Neural progenitor cell (in vitro differentiated cells): Measurements from ENCODE around the gene SNX13. TPM values are rescaled to one million over a fixed set of nuclear protein-coding genes. Genes with fewer than 3 reads are reported as not detected.

ENCODE experiments used
- DNase-seq: peaks from one replicate; pipeline ENCODE4 v3.0.0-alpha.2; 2016; ENCODE audit warnings: low spot score
- H2AFZ ChIP-seq: fragments of 200-600 bp; sonication (generic); replicated peaks from 2 replicates; pipeline ENCODE4 v1.6.1; 2016; ENCODE audit warnings: antibody characterized with exemption
- H3F3A ChIP-seq: fragments of 200-600 bp; sonication (generic); 2 replicates; pipeline ENCODE4 v1.6.1; 2016; ENCODE audit warnings: antibody characterized with exemption, low read depth
- H3K27ac ChIP-seq: fragments of 200-600 bp; sonication (generic); 2 replicates; pipeline ENCODE4 v1.5.1; 2016; ENCODE audit warnings: mild to moderate bottlenecking
- H3K27me3 ChIP-seq: fragments of 200-600 bp; sonication (generic); 2 replicates; pipeline ENCODE4 v1.6.1; 2016; ENCODE audit warnings: mild to moderate bottlenecking, moderate library complexity
- H3K36me3 ChIP-seq: fragments of 200-600 bp; sonication (generic); 2 replicates; pipeline ENCODE4 v1.5.1; 2016
- H3K4me1 ChIP-seq: fragments of 200-600 bp; sonication (generic); 2 replicates; pipeline ENCODE4 v1.6.1; 2016; ENCODE audit warnings: mixed run types
- H3K4me2 ChIP-seq: fragments of 200-600 bp; sonication (generic); 2 replicates; pipeline ENCODE4 v1.6.1; 2016
- H3K4me3 ChIP-seq: fragments of 200-600 bp; sonication (generic); 2 replicates; pipeline ENCODE4 v1.5.1; 2016
- H3K79me2 ChIP-seq: fragments of 200-600 bp; sonication (generic); 2 replicates; pipeline ENCODE4 v1.6.1; 2016; ENCODE audit warnings: low read depth
- H3K9ac ChIP-seq: fragments of 200-600 bp; sonication (generic); 2 replicates; pipeline ENCODE4 v1.6.1; 2016
- H3K9me3 ChIP-seq: fragments of 200-600 bp; sonication (generic); 2 replicates; pipeline ENCODE4 v1.5.1; 2016; ENCODE audit warnings: low read depth
- H4K20me1 ChIP-seq: fragments of 200-600 bp; sonication (generic); 2 replicates; pipeline ENCODE4 v1.6.1; 2016; ENCODE audit warnings: low read depth
- H3K27ac Mint-ChIP-seq: 3 replicates; pipeline ENCODE4 v1.8.0; 2021; ENCODE audit warnings: mixed read lengths
- H3K27me3 Mint-ChIP-seq: 2 replicates; pipeline ENCODE4 v1.8.0; 2022; ENCODE audit warnings: low read depth, mild to moderate bottlenecking, inconsistent platforms, moderate library complexity, mixed read lengths; ENCODE audit not compliant: insufficient read depth
- H3K36me3 Mint-ChIP-seq: 3 replicates; pipeline ENCODE4 v1.8.0; 2021; ENCODE audit warnings: mixed read lengths
- H3K4me1 Mint-ChIP-seq: 3 replicates; pipeline ENCODE4 v1.8.0; 2021; ENCODE audit warnings: mixed read lengths
- H3K4me3 Mint-ChIP-seq: 3 replicates; pipeline ENCODE4 v1.8.0; 2021; ENCODE audit warnings: mild to moderate bottlenecking, moderate library complexity, mixed read lengths
- H3K9me3 Mint-ChIP-seq: 3 replicates; pipeline ENCODE4 v1.8.0; 2020; ENCODE audit warnings: mixed read lengths
- CTCF ChIP-seq: fragments of 200-600 bp; sonication (generic); IDR thresholded peaks from 2 replicates; pipeline ENCODE4 v1.5.1; 2017; ENCODE audit warnings: antibody characterized with exemption, mild to moderate bottlenecking
- EZH2 ChIP-seq: fragments of 200-600 bp; sonication (generic); IDR thresholded peaks from 2 replicates; pipeline ENCODE4 v1.6.1; 2017; ENCODE audit warnings: antibody characterized with exemption, mild to moderate bottlenecking, moderate library complexity
- EZH2phosphoT487 ChIP-seq: fragments of 200-600 bp; sonication (generic); IDR thresholded peaks from 2 replicates; pipeline ENCODE4 v1.6.1; 2017; ENCODE audit warnings: antibody characterized with exemption
- total RNA-seq: library from RNA; depleted of rRNA; stranded (reverse); fragments of >200 nt; gene quantifications from 2 replicates; pipeline ENCODE4 v1.2.3, GENCODE V29; 2015; ENCODE audit warnings: low replicate concordance

Gene SNX13
- total RNA-seq, 1 donor from 2014 or later = 67.5 TPM

- Mint-ChIP-seq H3K9me3 (no peaks in the 10 kb centered on the region), H3K4me1 (no peaks in the 10 kb centered on the region), H3K4me3 (no peak overlapping the region), H3K27me3 (no peaks in the 10 kb centered on the region), H3K27ac (no peak overlapping the region), H3K36me3 (peaks cover 6% of the 10 kb centered on the region)
- DNase-seq = peak; percentile 31
- no peak for TF ChIP-seq CTCF
- no peak for TF ChIP-seq EZH2phosphoT487
- TF ChIP-seq EZH2 = no peak
- Histone ChIP-seq H3K36me3 (no peaks in the 10 kb centered on the region), H3K4me2 (no peak overlapping the region), H3F3A (no peaks in the 10 kb centered on the region), H3K27ac (no peak overlapping the region), H3K27me3 (no peaks in the 10 kb centered on the region), H4K20me1 (peaks cover 27% of the 10 kb centered on the region), H3K4me1 (peaks cover 12% of the 10 kb centered on the region), H3K79me2 (peaks cover 74% of the 10 kb centered on the region), H2AFZ (no peak overlapping the region), H3K9ac (no peak overlapping the region), H3K4me3 (no peak overlapping the region), H3K9me3 (no peaks in the 10 kb centered on the region)
Measured at GRCh38 chr7:17902599-17902998, 37.7 kb downstream of the SNX13 start.

- peaks cover 60% of the 10 kb centered on the region for H3K79me2 ChIP-seq
- H3K27ac Mint-ChIP-seq = no peak overlapping the region
Measured at GRCh38 chr7:17900464-17900863, 39.8 kb downstream of the SNX13 start.

GRCh38 chr7:17898111-17898510 is 42.2 kb downstream of the SNX13 start:
- Mint-ChIP-seq H3K36me3 (peaks cover 3% of the 10 kb centered on the region), H3K9me3 (no peaks in the 10 kb centered on the region), H3K27me3 (no peaks in the 10 kb centered on the region), H3K27ac (no peak overlapping the region), H3K4me3 (no peak overlapping the region), H3K4me1 (no peaks in the 10 kb centered on the region)
- Histone ChIP-seq H3K4me1 (peaks cover 12% of the 10 kb centered on the region), H3K9me3 (no peaks in the 10 kb centered on the region), H3K27ac (no peak overlapping the region), H4K20me1 (peaks cover 9% of the 10 kb centered on the region), H3K9ac (no peak overlapping the region), H2AFZ (no peak overlapping the region), H3K4me3 (no peak overlapping the region), H3K27me3 (no peaks in the 10 kb centered on the region), H3F3A (no peaks in the 10 kb centered on the region), H3K79me2 (peaks cover 38% of the 10 kb centered on the region), H3K4me2 (no peak overlapping the region), H3K36me3 (no peaks in the 10 kb centered on the region)
- no peak for DNase-seq
- TF ChIP-seq CTCF (no peak), EZH2phosphoT487 (no peak), EZH2 (no peak)

More at GRCh38 chr7:17900464-17900863, 39.8 kb downstream of the SNX13 start:
- Histone ChIP-seq H3K9me3 (no peaks in the 10 kb centered on the region), H3K36me3 (no peaks in the 10 kb centered on the region), H3K9ac (no peak overlapping the region), H3K4me1 (peaks cover 12% of the 10 kb centered on the region), H3K4me2 (no peak overlapping the region), H3K27me3 (no peaks in the 10 kb centered on the region), H2AFZ (no peak overlapping the region), H4K20me1 (peaks cover 14% of the 10 kb centered on the region), H3F3A (no peaks in the 10 kb centered on the region), H3K27ac (no peak overlapping the region), H3K4me3 (no peak overlapping the region)
- no peaks in the 10 kb centered on the region for H3K9me3 Mint-ChIP-seq
- DNase-seq = no peak
- TF ChIP-seq CTCF (no peak), EZH2phosphoT487 (no peak), EZH2 (no peak)
- no peak overlapping the region for H3K4me3 Mint-ChIP-seq
- no peaks in the 10 kb centered on the region for H3K27me3 Mint-ChIP-seq
- H3K4me1 Mint-ChIP-seq = no peaks in the 10 kb centered on the region
- H3K36me3 Mint-ChIP-seq = peaks cover 3% of the 10 kb centered on the region
